Measurements from ENCODE around the gene YJU2.
"Not testable (repeated sequence)": the region's sequence is repeated elsewhere in the genome, so short reads cannot be mapped to it uniquely, and the experiment has no call there.

YJU2 gene

GRCh38 chr19:4228765-4229178 is 18.1 kb upstream of the YJU2 start:
- no peak for DNase-seq (ENCODE audit: low read depth)

- DNase-seq (ENCODE audit: low read depth) = no peak
These were observed 17.5 kb upstream of the YJU2 start, which contains the start of gene EBI3 for GRCh38 chr19:4229179-4229931. Gene EBI3 (plus strand): TSS chr19:4229523. CDS start chr19:4229551, 28 bp downstream.

- not testable (repeated sequence) for DNase-seq (ENCODE audit: low read depth)
These were observed 16.6 kb upstream of the YJU2 start for GRCh38 chr19:4230237-4230636.

- DNase-seq (ENCODE audit: low read depth) = not testable (repeated sequence)
These were observed 15.4 kb upstream of the YJU2 start for GRCh38 chr19:4231521-4231920.

GRCh38 chr19:4232139-4232538 is 14.7 kb upstream of the YJU2 start:
- not testable (repeated sequence) for DNase-seq (ENCODE audit: low read depth)

GRCh38 chr19:4232614-4233281 is 14.1 kb upstream of the YJU2 start:
- DNase-seq (ENCODE audit: low read depth) = no peak

- no peak for DNase-seq (ENCODE audit: low read depth)
These were observed 13.5 kb upstream of the YJU2 start for GRCh38 chr19:4233282-4233853.

GRCh38 chr19:4234142-4234861 is 12.6 kb upstream of the YJU2 start:
- DNase-seq (ENCODE audit: low read depth) = no peak

GRCh38 chr19:4234862-4235201 is 12.0 kb upstream of the YJU2 start:
- DNase-seq (ENCODE audit: low read depth) = no peak

- not testable (repeated sequence) for DNase-seq (ENCODE audit: low read depth)
These were observed 9.4 kb upstream of the YJU2 start for GRCh38 chr19:4237510-4237909.

GRCh38 chr19:4238831-4239230 is 8.0 kb upstream of the YJU2 start:
- DNase-seq (ENCODE audit: low read depth) = no peak

GRCh38 chr19:4241824-4242430 is 5.0 kb upstream of the YJU2 start:
- no peak for DNase-seq (ENCODE audit: low read depth)

GRCh38 chr19:4245938-4246337 is 942 bp upstream of the YJU2 start:
- DNase-seq (ENCODE audit: low read depth) = not testable (repeated sequence)

GRCh38 chr19:4256563-4256962 is 9.7 kb downstream of the YJU2 start:
- DNase-seq (ENCODE audit: low read depth) = no peak

GRCh38 chr19:4257025-4257424 is 10.1 kb downstream of the YJU2 start:
- DNase-seq (ENCODE audit: low read depth) = no peak

- no peak for DNase-seq (ENCODE audit: low read depth)
These were observed 11.3 kb downstream of the YJU2 start for GRCh38 chr19:4258181-4258580.

- no peak for DNase-seq (ENCODE audit: low read depth)
These were observed 13.8 kb downstream of the YJU2 start for GRCh38 chr19:4260613-4261191.

GRCh38 chr19:4264812-4265211 is 17.9 kb downstream of the YJU2 start:
- DNase-seq (ENCODE audit: low read depth) = no peak

- no peak for DNase-seq (ENCODE audit: low read depth)
These were observed 19.5 kb downstream of the YJU2 start for GRCh38 chr19:4266253-4267000.

- DNase-seq (ENCODE audit: low read depth) = peak; percentile 3
These were observed 20.4 kb downstream of the YJU2 start for GRCh38 chr19:4267101-4267900.
